GM12878 (cell line): ENCODE results near the gene TMED10. TPM values are rescaled to one million over a fixed set of nuclear protein-coding genes. Genes with fewer than 3 reads are reported as not detected.

Experiments used
- ATAC-seq: fragments of 200-7000 bp; cut with Tn5 transposase; 3 replicates; pipeline ENCODE4 v1.9.1; 2020; ENCODE audit warnings: mild to moderate bottlenecking, moderate library complexity
- BruUV-seq: library from RNA; stranded (reverse); fragments of 400-500 nt; replicated peaks from 2 replicates; lab custom pipeline; 2021; lab: Mats Ljungman, UMichigan
- CTCF ChIA-PET: fragments of 300-600 bp; sonication (Branson Sonifier 250); formaldehyde crosslinking; extraction: SDS; loops from one replicate; lab custom pipeline; 2021; ENCODE audit warnings: inconsistent platforms; lab: Yijun Ruan, JAX
- POLR2A ChIA-PET: fragments of 350-600 bp; formaldehyde crosslinking; extraction: SDS; loops from one replicate; lab custom pipeline; 2021; ENCODE audit warnings: inconsistent platforms; lab: Charles Lee
- RAD21 ChIA-PET: fragments of 300-600 bp; sonication (Branson Sonifier 250); formaldehyde crosslinking; loops from one replicate; lab custom pipeline; 2023; ENCODE audit warnings: antibody characterized with exemption; ENCODE audit not compliant: unreplicated experiment; lab: Charles Lee
- SMC1A ChIA-PET: fragments of 300-600 bp; sonication (Branson Sonifier 250); formaldehyde crosslinking; loops from one replicate; lab custom pipeline; 2023; ENCODE audit not compliant: unreplicated experiment, uncharacterized antibody; lab: Charles Lee
- DNase-seq: peaks from one replicate; pipeline ENCODE4 v3.0.0-alpha.2; 2011; ENCODE audit warnings: low read depth, low spot score
- FAIRE-seq: peaks from 3 replicates; lab custom pipeline; 2011; peaks lifted over from hg19 to GRCh38; lab: Jason Lieb, UNC
- H2AFZ ChIP-seq: 2 replicates; pipeline ENCODE4 v1.6.0; 2011; ENCODE audit warnings: low read depth, low read length, control low read depth; ENCODE audit not compliant: control insufficient read depth
- H3K27ac ChIP-seq: 2 replicates; pipeline ENCODE4 v1.5.1; 2011; ENCODE audit warnings: control low read depth; ENCODE audit not compliant: control insufficient read depth, insufficient read depth
- H3K27me3 ChIP-seq, 2 experiments: replicated peaks in 1 of 2; 2 replicates each; pipeline versions ENCODE4 v1.6.0 to v1.6.1; 2011; ENCODE audit warnings: low read length in 1 of 2; ENCODE audit not compliant: control insufficient read depth in 2 of 2, insufficient read depth in 2 of 2
- H3K36me3 ChIP-seq, 2 experiments: 2 replicates each; pipeline ENCODE4 v1.5.1; 2011; ENCODE audit warnings: low read length in 1 of 2; ENCODE audit not compliant: control insufficient read depth in 2 of 2, insufficient read depth in 2 of 2
- H3K4me1 ChIP-seq: 2 replicates; pipeline ENCODE4 v1.6.1; 2011; ENCODE audit warnings: mild to moderate bottlenecking, low read length, moderate library complexity, mixed read lengths; ENCODE audit not compliant: control insufficient read depth, insufficient read depth
- H3K4me2 ChIP-seq: 2 replicates; pipeline ENCODE4 v1.6.0; 2011; ENCODE audit warnings: control low read depth; ENCODE audit not compliant: control insufficient read depth, insufficient read depth
- H3K4me3 ChIP-seq: fragments of 200-600 bp; sonication (generic); 2 replicates; pipeline ENCODE4 v1.5.1; 2016
- H3K79me2 ChIP-seq: 2 replicates; pipeline ENCODE4 v1.6.0; 2011; ENCODE audit warnings: low read length; ENCODE audit not compliant: control insufficient read depth, insufficient read depth
- H3K9ac ChIP-seq: 2 replicates; pipeline ENCODE4 v1.8.0; 2011; ENCODE audit warnings: low read length, control low read depth, mixed read lengths; ENCODE audit not compliant: control insufficient read depth, insufficient read depth
- H3K9me3 ChIP-seq: replicated peaks from 3 replicates; pipeline ENCODE4 v1.5.1; 2011; ENCODE audit warnings: mild to moderate bottlenecking, low read length; ENCODE audit not compliant: control insufficient read depth, insufficient read depth
- H4K20me1 ChIP-seq: 2 replicates; pipeline ENCODE4 v1.6.0; 2011; ENCODE audit not compliant: control insufficient read depth, insufficient read depth
- BACH1 ChIP-seq: fragments of 450-650 bp; IDR thresholded peaks from 2 replicates; pipeline ENCODE4 v1.6.1; 2017; ENCODE audit warnings: mild to moderate bottlenecking, borderline replicate concordance
- CHD1 ChIP-seq: IDR thresholded peaks from 2 replicates; pipeline ENCODE4 v1.6.1; 2012; ENCODE audit warnings: low read depth, low read length, improper control_type of control experiment
- CREM ChIP-seq: IDR thresholded peaks from 2 replicates; pipeline ENCODE4 v1.6.1; 2014; ENCODE audit warnings: antibody characterized with exemption, low read depth
- FOS ChIP-seq: IDR thresholded peaks from 3 replicates; pipeline ENCODE4 v1.6.1; 2011; ENCODE audit warnings: borderline replicate concordance; ENCODE audit not compliant: insufficient read length; ENCODE audit errors: extremely low read depth
- IRF4 ChIP-seq: IDR thresholded peaks from 2 replicates; pipeline ENCODE4 v1.6.1; 2011; ENCODE audit warnings: low read depth, low read length
- KDM1A ChIP-seq: fragments of 200-600 bp; sonication (generic); IDR thresholded peaks from 2 replicates; pipeline ENCODE4 v1.6.1; 2016; ENCODE audit warnings: borderline replicate concordance
- MXI1 ChIP-seq: fragments of 150-350 bp; IDR thresholded peaks from 2 replicates; pipeline ENCODE4 v1.6.1; 2011; ENCODE audit warnings: low read depth, mild to moderate bottlenecking, inconsistent platforms, low read length, improper control_type of control experiment
- NFYB ChIP-seq: IDR thresholded peaks from 2 replicates; pipeline ENCODE4 v1.6.1; 2011; ENCODE audit warnings: low read depth, mild to moderate bottlenecking, low read length, improper control_type of control experiment, moderate library complexity; ENCODE audit not compliant: insufficient read depth
- RAD21 ChIP-seq: IDR thresholded peaks from 2 replicates; pipeline ENCODE4 v1.6.1; 2011; ENCODE audit warnings: mild to moderate bottlenecking, low read depth, low read length, moderate library complexity; ENCODE audit not compliant: insufficient read depth
- RB1 ChIP-seq: fragments of 450-650 bp; formaldehyde crosslinking; IDR thresholded peaks from 2 replicates; pipeline ENCODE4 v1.6.1; 2017; ENCODE audit warnings: mild to moderate bottlenecking, borderline replicate concordance
- STAT1 ChIP-seq: fragments of 450-650 bp; conservative IDR thresholded peaks from 2 replicates; pipeline ENCODE4 v1.6.1; 2014; ENCODE audit warnings: antibody characterized with exemption, mild to moderate bottlenecking
- WGBS: methylation state at CpG from one replicate; pipeline ENCODE4 v1.1.6; 2016; ENCODE audit warnings: low lambda C conversion rate; ENCODE audit not compliant: insufficient replicate concordance, insufficient coverage; ENCODE audit errors: missing lambda C conversion rate; 5-methylcytosine and 5-hydroxymethylcytosine counted together
- in situ Hi-C: fragments of 300-500 bp; cut with MboI; formaldehyde crosslinking; loops from 9 replicates; pipeline ENCODE4 v1.14.3; 2018; ENCODE audit warnings: mixed read lengths
- intact Hi-C: fragments of 100-400 bp; cut with micrococcal nuclease; formaldehyde crosslinking; loops from one replicate; pipeline ENCODE4 v1.14.2; 2022; ENCODE audit not compliant: unreplicated experiment
- polyA plus RNA-seq, 11 experiments: library from polyadenylated mRNA; depleted of rRNA in 4 of 11; unstranded in 6 of 11; stranded (reverse) in 5 of 11; fragments of >200 nt; fragmentation: Nextera tagmentation in 4 of 11; fragmentation: Illumina TruSeq in 1 of 11; extraction: Ambion mirVana in 4 of 11; extraction: Trizol in 1 of 11; gene quantifications; 1 replicate in 1 of 11; 2 replicates in 10 of 11; pipeline versions ENCODE4 v1.2.1 to v1.2.3, GENCODE V29; 2011 to 2016; ENCODE audit warnings: inconsistent platforms in 2 of 11, missing spikeins in 2 of 11, low read depth in 1 of 11
- total RNA-seq, 4 experiments: library from RNA; depleted of rRNA in 3 of 4; stranded (reverse); fragments of >200 nt in 3 of 4; fragmentation: Illumina TruSeq in 1 of 4; extraction: Trizol in 1 of 4; gene quantifications; 2 replicates each; pipeline versions ENCODE4 v1.2.1 to v1.2.3, GENCODE V29; 2013 to 2021
- TF ChIP-seq, protein P1 (sequence below): fragments of 450-650 bp; IDR thresholded peaks from 2 replicates; pipeline ENCODE4 v1.6.1; 2018; ENCODE audit warnings: mild to moderate bottlenecking, low read depth, moderate library complexity; ENCODE audit not compliant: partially characterized antibody
- TF ChIP-seq, protein P2 (sequence below): fragments of 450-650 bp; IDR thresholded peaks from 2 replicates; pipeline ENCODE4 v1.6.1; 2016; ENCODE audit warnings: mild to moderate bottlenecking, moderate library complexity, borderline replicate concordance
- TF ChIP-seq, protein P3 (sequence below): fragments of 450-650 bp; IDR thresholded peaks from 2 replicates; pipeline ENCODE4 v1.6.1; 2016; ENCODE audit warnings: mild to moderate bottlenecking

The TMED10 gene
- total and polyA plus RNA-seq, 10 of the 15 experiments (the other 5 are each of a cell fraction or from before 2014, with no cell fraction given), result 99.8 to 270 (median 180) TPM

DNA sequence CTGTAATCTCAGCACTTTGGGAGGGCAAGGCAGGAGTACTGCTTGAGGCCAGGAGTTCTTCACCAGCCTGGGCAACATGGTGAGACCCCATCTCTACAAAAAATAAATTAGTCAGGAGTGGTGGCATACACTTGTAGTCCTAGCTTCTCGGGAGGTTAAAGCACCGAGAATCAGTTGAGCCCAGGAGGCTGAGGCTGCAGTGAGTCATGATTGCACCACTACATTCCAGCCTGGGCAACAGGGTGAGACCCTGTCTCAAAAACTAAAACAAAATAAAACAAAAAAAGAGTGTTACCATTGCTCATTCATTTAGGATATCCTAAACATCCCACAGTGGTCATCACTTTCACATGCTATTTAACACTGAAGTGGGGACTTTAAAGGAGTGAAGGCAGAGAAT, 57.4 kb downstream of the TMED10 start:
- Histone ChIP-seq H3K27me3 (no peaks in the 10 kb centered on the region), H3K9ac (no peak overlapping the region), H3K9me3 (no peaks in the 10 kb centered on the region), H3K4me1 (no peaks in the 10 kb centered on the region), H3K79me2 (no peaks in the 10 kb centered on the region), H3K4me3 (no peak overlapping the region), H3K27ac (no peak overlapping the region), H3K4me2 (no peak overlapping the region), H4K20me1 (no peaks in the 10 kb centered on the region), H2AFZ (no peak overlapping the region), H3K36me3 (peaks cover 1 to 28% of the 10 kb centered on the region in 2 experiments; a peak in 2 of 4 replicates)
- ChIA-PET POLR2A (no interaction called here), SMC1A (interaction anchor here (2.1 kb wide), 1 partner anchor 11 kb away, joined by 5 read pairs; no protein-coding TSS in a partner anchor), CTCF (no interaction called here), RAD21 (no interaction called here)
- in situ Hi-C loops (no loop called here), intact Hi-C loops (no loop called here)
- ATAC-seq, result no peak
- BruUV-seq, result no TSS peak
- 96% methylated on average over 2 of the region's 2 CpGs for WGBS
- DNase-seq, result no peak
- TF ChIP-seq, protein P1, sequence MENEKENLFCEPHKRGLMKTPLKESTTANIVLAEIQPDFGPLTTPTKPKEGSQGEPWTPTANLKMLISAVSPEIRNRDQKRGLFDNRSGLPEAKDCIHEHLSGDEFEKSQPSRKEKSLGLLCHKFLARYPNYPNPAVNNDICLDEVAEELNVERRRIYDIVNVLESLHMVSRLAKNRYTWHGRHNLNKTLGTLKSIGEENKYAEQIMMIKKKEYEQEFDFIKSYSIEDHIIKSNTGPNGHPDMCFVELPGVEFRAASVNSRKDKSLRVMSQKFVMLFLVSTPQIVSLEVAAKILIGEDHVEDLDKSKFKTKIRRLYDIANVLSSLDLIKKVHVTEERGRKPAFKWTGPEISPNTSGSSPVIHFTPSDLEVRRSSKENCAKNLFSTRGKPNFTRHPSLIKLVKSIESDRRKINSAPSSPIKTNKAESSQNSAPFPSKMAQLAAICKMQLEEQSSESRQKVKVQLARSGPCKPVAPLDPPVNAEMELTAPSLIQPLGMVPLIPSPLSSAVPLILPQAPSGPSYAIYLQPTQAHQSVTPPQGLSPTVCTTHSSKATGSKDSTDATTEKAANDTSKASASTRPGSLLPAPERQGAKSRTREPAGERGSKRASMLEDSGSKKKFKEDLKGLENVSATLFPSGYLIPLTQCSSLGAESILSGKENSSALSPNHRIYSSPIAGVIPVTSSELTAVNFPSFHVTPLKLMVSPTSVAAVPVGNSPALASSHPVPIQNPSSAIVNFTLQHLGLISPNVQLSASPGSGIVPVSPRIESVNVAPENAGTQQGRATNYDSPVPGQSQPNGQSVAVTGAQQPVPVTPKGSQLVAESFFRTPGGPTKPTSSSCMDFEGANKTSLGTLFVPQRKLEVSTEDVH, result no peak
- TF ChIP-seq MXI1, result no peak
- no peak for TF ChIP-seq RAD21
- TF ChIP-seq BACH1, result no peak
- TF ChIP-seq FOS, result no peak
- TF ChIP-seq, protein P2, sequence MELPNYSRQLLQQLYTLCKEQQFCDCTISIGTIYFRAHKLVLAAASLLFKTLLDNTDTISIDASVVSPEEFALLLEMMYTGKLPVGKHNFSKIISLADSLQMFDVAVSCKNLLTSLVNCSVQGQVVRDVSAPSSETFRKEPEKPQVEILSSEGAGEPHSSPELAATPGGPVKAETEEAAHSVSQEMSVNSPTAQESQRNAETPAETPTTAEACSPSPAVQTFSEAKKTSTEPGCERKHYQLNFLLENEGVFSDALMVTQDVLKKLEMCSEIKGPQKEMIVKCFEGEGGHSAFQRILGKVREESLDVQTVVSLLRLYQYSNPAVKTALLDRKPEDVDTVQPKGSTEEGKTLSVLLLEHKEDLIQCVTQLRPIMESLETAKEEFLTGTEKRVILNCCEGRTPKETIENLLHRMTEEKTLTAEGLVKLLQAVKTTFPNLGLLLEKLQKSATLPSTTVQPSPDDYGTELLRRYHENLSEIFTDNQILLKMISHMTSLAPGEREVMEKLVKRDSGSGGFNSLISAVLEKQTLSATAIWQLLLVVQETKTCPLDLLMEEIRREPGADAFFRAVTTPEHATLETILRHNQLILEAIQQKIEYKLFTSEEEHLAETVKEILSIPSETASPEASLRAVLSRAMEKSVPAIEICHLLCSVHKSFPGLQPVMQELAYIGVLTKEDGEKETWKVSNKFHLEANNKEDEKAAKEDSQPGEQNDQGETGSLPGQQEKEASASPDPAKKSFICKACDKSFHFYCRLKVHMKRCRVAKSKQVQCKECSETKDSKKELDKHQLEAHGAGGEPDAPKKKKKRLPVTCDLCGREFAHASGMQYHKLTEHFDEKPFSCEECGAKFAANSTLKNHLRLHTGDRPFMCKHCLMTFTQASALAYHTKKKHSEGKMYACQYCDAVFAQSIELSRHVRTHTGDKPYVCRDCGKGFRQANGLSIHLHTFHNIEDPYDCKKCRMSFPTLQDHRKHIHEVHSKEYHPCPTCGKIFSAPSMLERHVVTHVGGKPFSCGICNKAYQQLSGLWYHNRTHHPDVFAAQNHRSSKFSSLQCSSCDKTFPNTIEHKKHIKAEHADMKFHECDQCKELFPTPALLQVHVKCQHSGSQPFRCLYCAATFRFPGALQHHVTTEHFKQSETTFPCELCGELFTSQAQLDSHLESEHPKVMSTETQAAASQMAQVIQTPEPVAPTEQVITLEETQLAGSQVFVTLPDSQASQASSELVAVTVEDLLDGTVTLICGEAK, result no peak
- TF ChIP-seq, protein P3, sequence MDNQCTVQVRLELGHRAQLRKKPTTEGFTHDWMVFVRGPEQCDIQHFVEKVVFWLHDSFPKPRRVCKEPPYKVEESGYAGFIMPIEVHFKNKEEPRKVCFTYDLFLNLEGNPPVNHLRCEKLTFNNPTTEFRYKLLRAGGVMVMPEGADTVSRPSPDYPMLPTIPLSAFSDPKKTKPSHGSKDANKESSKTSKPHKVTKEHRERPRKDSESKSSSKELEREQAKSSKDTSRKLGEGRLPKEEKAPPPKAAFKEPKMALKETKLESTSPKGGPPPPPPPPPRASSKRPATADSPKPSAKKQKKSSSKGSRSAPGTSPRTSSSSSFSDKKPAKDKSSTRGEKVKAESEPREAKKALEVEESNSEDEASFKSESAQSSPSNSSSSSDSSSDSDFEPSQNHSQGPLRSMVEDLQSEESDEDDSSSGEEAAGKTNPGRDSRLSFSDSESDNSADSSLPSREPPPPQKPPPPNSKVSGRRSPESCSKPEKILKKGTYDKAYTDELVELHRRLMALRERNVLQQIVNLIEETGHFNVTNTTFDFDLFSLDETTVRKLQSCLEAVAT, result no peak
- TF ChIP-seq IRF4, result no peak
- TF ChIP-seq RB1, result no peak
- no peak for TF ChIP-seq CHD1
- TF ChIP-seq KDM1A, result no peak
- no peak for TF ChIP-seq STAT1
- no peak for TF ChIP-seq NFYB
- no peak for TF ChIP-seq CREM
- FAIRE-seq, result no peak
